H1 (cell line): ENCODE results near the gene ADGRG7.

Source experiments
- CTCF ChIP-seq, 3 experiments: IDR thresholded peaks; 1 replicate in 2 of 3; 2 replicates in 1 of 3; pipeline versions ENCODE4 v1.5.1 to v1.6.1; 2011; ENCODE audit warnings: low read length in 3 of 3, mild to moderate bottlenecking in 3 of 3, inconsistent platforms in 2 of 3, low read depth in 1 of 3, moderate library complexity in 1 of 3; ENCODE audit not compliant: insufficient read depth in 1 of 3; ENCODE audit errors: control extremely low read depth in 1 of 3
- EZH2 ChIP-seq: fragments of 200-600 bp; sonication (generic); IDR thresholded peaks from 2 replicates; pipeline ENCODE4 v1.7.1; 2012; ENCODE audit warnings: low read depth, mild to moderate bottlenecking, moderate library complexity, low read length, inconsistent platforms; ENCODE audit not compliant: severe bottlenecking
- JUND ChIP-seq: IDR thresholded peaks from 2 replicates; pipeline ENCODE4 v1.6.1; 2011; ENCODE audit warnings: mild to moderate bottlenecking, improper control_type of control experiment, low read length
- POLR2AphosphoS5 ChIP-seq: IDR thresholded peaks from 2 replicates; pipeline ENCODE4 v1.6.1; 2011; ENCODE audit warnings: low read depth, low read length
- RFX5 ChIP-seq: IDR thresholded peaks from 2 replicates; pipeline ENCODE4 v1.6.1; 2011; ENCODE audit warnings: low read depth, low read length, improper control_type of control experiment, borderline replicate concordance
- ZNF274 ChIP-seq: IDR thresholded peaks from 2 replicates; pipeline ENCODE4 v1.7.0; 2012; ENCODE audit warnings: low read length, borderline replicate concordance; ENCODE audit errors: extremely low read depth

- TF ChIP-seq POLR2AphosphoS5 (no peak), ZNF274 (no peak), EZH2 (no peak), RFX5 (no peak), CTCF (IDR thresholded peaks at IDR 0.05; ENCODE audit: control extremely low read depth in 1 of 3, insufficient read depth in 1 of 3, low read depth in 1 of 3, low read length in 3 of 3) (no peak), JUND (no peak)
Measured at GRCh38 chr3:100570811-100571210, 38.6 kb upstream of the ADGRG7 start.
